Tibial nerve (tissue), 4 donors: ENCODE data around the gene RCSD1.

ENCODE experiments used
- CTCF ChIP-seq, 5 experiments: fragments of 200-600 bp in 3 of 5; fragments of 450-650 bp in 2 of 5; sonication (generic) in 3 of 5; IDR thresholded peaks; one replicate each; pipeline ENCODE4 v1.5.1; 2016 to 2019; ENCODE audit warnings: antibody characterized with exemption in 5 of 5, mild to moderate bottlenecking in 3 of 5, moderate library complexity in 2 of 5
- EP300 ChIP-seq, 2 donors: sonication (generic); formaldehyde crosslinking; IDR thresholded peaks; one replicate each; pipeline ENCODE4 v1.6.1; 2017; ENCODE audit warnings: antibody characterized with exemption in 2 of 2, mild to moderate bottlenecking in 1 of 2

GRCh38 chr1:167611983-167612382 lies 18.0 kb upstream of the RCSD1 start:
- TF ChIP-seq CTCF (IDR thresholded peaks at IDR 0.05), result no peak
- TF ChIP-seq EP300 (IDR thresholded peaks at IDR 0.05), result no peak
